Measurements from ENCODE around the gene GUCY1A1.

- TF ChIP-seq CTCF (IDR thresholded peaks at IDR 0.05) (no peak), ZFX (IDR thresholded peaks at IDR 0.05; ENCODE audit: borderline replicate concordance) (no peak)
Observed at GRCh38 chr4:155745984-155746383, 79.3 kb downstream of the GUCY1A1 start.
